HEK293 (cell line): ENCODE results near the gene PAPLN.

Experiments used
- CTCF ChIA-PET: fragments of 350-600 bp; formaldehyde crosslinking; extraction: SDS; loops from one replicate; lab custom pipeline; 2021; ENCODE audit warnings: antibody characterized with exemption; lab: Yijun Ruan, JAX
- POLR2A ChIA-PET: fragments of 300-600 bp; formaldehyde crosslinking; extraction: SDS; loops from one replicate; lab custom pipeline; 2020; ENCODE audit warnings: antibody characterized with exemption, inconsistent platforms; lab: Yijun Ruan, JAX
- H3K27ac ChIP-seq: fragments of 200-500 bp; sonication (Bioruptor generic); 2 replicates; pipeline ENCODE4 v1.5.1; 2014; ENCODE audit warnings: low read depth, low read length, control low read depth, inconsistent platforms; ENCODE audit errors: extremely low read depth
- H3K36me3 ChIP-seq, 2 experiments: fragments of 200-500 bp in 1 of 2; sonication (Bioruptor generic) in 1 of 2; 1 replicate in 1 of 2; 2 replicates in 1 of 2; pipeline ENCODE4 v1.5.1; 2014 to 2017; ENCODE audit warnings: inconsistent platforms in 2 of 2, low read length in 2 of 2; ENCODE audit not compliant: control insufficient read depth in 2 of 2, insufficient read depth in 1 of 2
- H3K4me1 ChIP-seq: fragments of 200-500 bp; sonication (Bioruptor generic); 2 replicates; pipeline ENCODE4 v1.5.1; 2014; ENCODE audit warnings: mild to moderate bottlenecking, low read length, inconsistent platforms; ENCODE audit not compliant: control insufficient read depth, insufficient read depth
- H3K4me3 ChIP-seq: 2 replicates; pipeline ENCODE4 v1.5.1; 2011; ENCODE audit warnings: low read depth, mild to moderate bottlenecking, control low read depth, low read length, moderate library complexity
- H3K9me3 ChIP-seq: fragments of 200-500 bp; sonication (Bioruptor generic); 2 replicates; pipeline ENCODE4 v1.5.1; 2014; ENCODE audit warnings: low read depth, low read length, inconsistent platforms; ENCODE audit not compliant: control insufficient read depth, insufficient read depth
- FEZF1 ChIP-seq: fragments of 450-650 bp; formaldehyde crosslinking; IDR thresholded peaks from 2 replicates; pipeline ENCODE4 v1.5.1; 2016; ENCODE audit warnings: missing biosample characterization, missing genetic modification characterization
- IKZF3 ChIP-seq: fragments of 450-650 bp; IDR thresholded peaks from 2 replicates; pipeline ENCODE4 v1.5.0; 2018; ENCODE audit warnings: missing biosample characterization, mild to moderate bottlenecking, missing genetic modification characterization, moderate library complexity
- INSM2 ChIP-seq: fragments of 450-650 bp; formaldehyde crosslinking; IDR thresholded peaks from 2 replicates; pipeline ENCODE4 v1.5.1; 2016; ENCODE audit warnings: missing biosample characterization, missing genetic modification characterization
- KLF1 ChIP-seq: fragments of 450-650 bp; formaldehyde crosslinking; IDR thresholded peaks from 2 replicates; pipeline ENCODE4 v1.5.1; 2016; ENCODE audit warnings: missing biosample characterization, missing genetic modification characterization
- PBX3 ChIP-seq: sonication (generic); formaldehyde crosslinking; IDR thresholded peaks from 2 replicates; pipeline ENCODE4 v1.8.1; 2022; ENCODE audit warnings: mild to moderate bottlenecking, moderate library complexity, missing genetic modification reagents
- PRDM6 ChIP-seq: fragments of 450-650 bp; formaldehyde crosslinking; IDR thresholded peaks from 2 replicates; pipeline ENCODE4 v1.5.1; 2017; ENCODE audit warnings: missing biosample characterization, missing genetic modification characterization
- SALL2 ChIP-seq: fragments of 450-650 bp; formaldehyde crosslinking; IDR thresholded peaks from 2 replicates; pipeline ENCODE4 v1.5.0; 2017; ENCODE audit warnings: missing biosample characterization, mild to moderate bottlenecking, missing genetic modification characterization, borderline replicate concordance
- SP3 ChIP-seq: fragments of 450-650 bp; formaldehyde crosslinking; IDR thresholded peaks from 2 replicates; pipeline ENCODE4 v1.5.1; 2016; ENCODE audit warnings: missing biosample characterization, missing genetic modification characterization
- ZBTB1 ChIP-seq: fragments of 450-650 bp; formaldehyde crosslinking; IDR thresholded peaks from 2 replicates; pipeline ENCODE4 v1.5.1; 2016; ENCODE audit warnings: missing biosample characterization, missing genetic modification characterization
- ZNF530 ChIP-seq: fragments of 450-650 bp; formaldehyde crosslinking; IDR thresholded peaks from 2 replicates; pipeline ENCODE4 v1.5.1; 2016; ENCODE audit warnings: low read depth, missing biosample characterization, missing genetic modification characterization
- ZNF549 ChIP-seq: fragments of 450-650 bp; IDR thresholded peaks from 2 replicates; pipeline ENCODE4 v1.5.1; 2018; ENCODE audit warnings: missing biosample characterization, missing genetic modification characterization, mild to moderate bottlenecking, inconsistent platforms, moderate library complexity
- ZNF621 ChIP-seq: fragments of 450-650 bp; formaldehyde crosslinking; IDR thresholded peaks from 2 replicates; pipeline ENCODE4 v1.5.1; 2017; ENCODE audit warnings: missing biosample characterization, missing genetic modification characterization
- ZNF645 ChIP-seq: fragments of 450-650 bp; formaldehyde crosslinking; IDR thresholded peaks from 2 replicates; pipeline ENCODE4; 2016; ENCODE audit warnings: missing biosample characterization, missing genetic modification characterization
- ZSCAN23 ChIP-seq: fragments of 450-650 bp; formaldehyde crosslinking; IDR thresholded peaks from 2 replicates; pipeline ENCODE4 v1.5.1; 2016; ENCODE audit warnings: missing biosample characterization, missing genetic modification characterization

Gene PAPLN

GRCh38 chr14:73260574-73260973 lies 23.3 kb downstream of the PAPLN start:
- H3K36me3 ChIP-seq = no peaks in the 10 kb centered on the region; a peak in 1 of 3 replicates
- no peaks in the 10 kb centered on the region for H3K9me3 ChIP-seq
- H3K27ac ChIP-seq = no peak overlapping the region
- TF ChIP-seq FEZF1 (tag by site-specific recombination) = no peak
- TF ChIP-seq ZBTB1 (tag by site-specific recombination) = no peak
- TF ChIP-seq ZSCAN23 (tag by site-specific recombination) = no peak
- TF ChIP-seq PBX3 (CRISPR knock-in tag) = no peak
- no peak for TF ChIP-seq KLF1 (tag by site-specific recombination)
- TF ChIP-seq ZNF645 (tag by site-specific recombination) = no peak
- ChIA-PET CTCF (no interaction called here), POLR2A (no interaction called here)
- H3K4me1 ChIP-seq = no peaks in the 10 kb centered on the region
- H3K4me3 ChIP-seq = no peak overlapping the region

GRCh38 chr14:73261075-73261474 lies 23.8 kb downstream of the PAPLN start:
- TF ChIP-seq IKZF3 = no peak
- TF ChIP-seq ZSCAN23 (tag by site-specific recombination) = no peak
- TF ChIP-seq SALL2 (tag by site-specific recombination) = no peak
- TF ChIP-seq INSM2 = no peak
- no peak for TF ChIP-seq PRDM6 (tag by site-specific recombination)
- no peak for TF ChIP-seq ZNF621 (tag by site-specific recombination)
- no peak for TF ChIP-seq ZNF530 (tag by site-specific recombination)
- TF ChIP-seq ZNF549 (tag by site-specific recombination) = no peak
- no peak for TF ChIP-seq SP3 (tag by site-specific recombination)
- no peak for TF ChIP-seq PBX3 (CRISPR knock-in tag)
- TF ChIP-seq, all 188 proteins: peak for 0
- no peak overlapping the region for H3K4me3 ChIP-seq
- H3K4me1 ChIP-seq = no peaks in the 10 kb centered on the region
- ChIA-PET POLR2A (no interaction called here), CTCF (no interaction called here)
- no peak overlapping the region for H3K27ac ChIP-seq
- H3K9me3 ChIP-seq = no peaks in the 10 kb centered on the region
- H3K36me3 ChIP-seq = no peaks in the 10 kb centered on the region; a peak in 1 of 3 replicates
